Erythroblast (primary cell): ENCODE data around the gene ITGB2.

ENCODE experiments used
- GATA1 ChIP-seq: IDR thresholded peaks from 2 replicates; pipeline ENCODE4 v1.6.1; 2011; ENCODE audit warnings: low read depth, mild to moderate bottlenecking, control low read depth, low read length, moderate library complexity
- POLR2A ChIP-seq: IDR thresholded peaks from 2 replicates; pipeline ENCODE4 v1.6.1; 2011; ENCODE audit warnings: mild to moderate bottlenecking, low read length

- no peak for TF ChIP-seq POLR2A
- TF ChIP-seq GATA1: no peak
Measured at GRCh38 chr21:44959376-44960091, 38.8 kb upstream of the ITGB2 start.
